B cell (primary cell): ENCODE measurements around the gene IL1R2. TPM values are rescaled to one million over a fixed set of nuclear protein-coding genes. Genes with fewer than 3 reads are reported as not detected.

Source experiments
- ATAC-seq: fragments of 200-7000 bp; cut with Tn5 transposase; one replicate; pipeline ENCODE4 v1.10.0; 2021; ENCODE audit warnings: low read depth, mild to moderate bottlenecking, moderate number of reproducible peaks, moderate library complexity
- CTCF ChIA-PET: fragments of 350-600 bp; sonication (Branson Sonifier 250); formaldehyde crosslinking; loops from one replicate; lab custom pipeline; 2021; ENCODE audit warnings: antibody characterized with exemption, inconsistent platforms; lab: Charles Lee
- POLR2A ChIA-PET: fragments of 350-600 bp; sonication (Branson Sonifier 250); formaldehyde crosslinking; loops from one replicate; lab custom pipeline; 2021; ENCODE audit warnings: antibody characterized with exemption; lab: Charles Lee
- DNase-seq: peaks from one replicate; pipeline ENCODE4 v3.0.0; 2013
- H2AFZ ChIP-seq: 2 replicates; pipeline ENCODE4 v1.6.1; 2012; ENCODE audit warnings: mild to moderate bottlenecking, low read depth, low read length; ENCODE audit not compliant: insufficient read depth, poor library complexity, severe bottlenecking
- H3K27ac ChIP-seq, 2 donors: 1 replicate in 1 of 2; 2 replicates in 1 of 2; pipeline ENCODE4 v1.5.1; 2012 to 2013; ENCODE audit warnings: low read length in 2 of 2, mild to moderate bottlenecking in 2 of 2, moderate library complexity in 1 of 2
- H3K27me3 ChIP-seq, 4 experiments: fragments of 200-600 bp in 1 of 4; sonication (generic) in 1 of 4; replicated peaks in 1 of 4; 1 replicate in 2 of 4; 2 replicates in 2 of 4; pipeline versions ENCODE4 v1.6.1 to v1.7.0; 2013 to 2016; ENCODE audit warnings: low read length in 3 of 4, mild to moderate bottlenecking in 2 of 4, mixed read lengths in 1 of 4, moderate library complexity in 1 of 4; ENCODE audit not compliant: insufficient read depth in 4 of 4, control insufficient read depth in 3 of 4; ENCODE audit errors: control extremely low read depth in 1 of 4
- H3K36me3 ChIP-seq, 2 experiments: replicated peaks in 1 of 2; 1 replicate in 1 of 2; 2 replicates in 1 of 2; pipeline versions ENCODE4 v1.6.1 to v1.7.1; 2013; ENCODE audit warnings: low read length in 1 of 2; ENCODE audit not compliant: insufficient read depth in 2 of 2, control insufficient read depth in 1 of 2; ENCODE audit errors: control extremely low read depth in 1 of 2, extremely low read depth in 1 of 2
- H3K4me1 ChIP-seq, 2 donors: fragments of 200-600 bp in 1 of 2; sonication (generic) in 1 of 2; 1 replicate in 1 of 2; 2 replicates in 1 of 2; pipeline versions ENCODE4 v1.5.1 to v1.6.1; 2013 to 2017; ENCODE audit warnings: low read length in 2 of 2; ENCODE audit not compliant: control insufficient read depth in 2 of 2, insufficient read depth in 2 of 2
- H3K4me2 ChIP-seq: replicated peaks from 2 replicates; pipeline ENCODE3; 2012; ENCODE audit warnings: mild to moderate bottlenecking, low read depth, low read length; ENCODE audit not compliant: poor library complexity, severe bottlenecking
- H3K4me3 ChIP-seq, 5 experiments: fragments of 200-600 bp in 1 of 5; sonication (generic) in 1 of 5; 1 replicate in 3 of 5; 2 replicates in 2 of 5; pipeline versions ENCODE4 v1.5.1 to v1.7.0; 2011 to 2016; ENCODE audit warnings: low read length in 4 of 5, mild to moderate bottlenecking in 4 of 5, low read depth in 2 of 5, control low read depth in 1 of 5, moderate library complexity in 1 of 5; ENCODE audit not compliant: insufficient read depth in 1 of 5; ENCODE audit errors: control extremely low read depth in 1 of 5, extremely low read depth in 1 of 5
- H3K79me2 ChIP-seq: fragments of 200-600 bp; sonication (generic); one replicate; pipeline ENCODE4 v1.6.0; 2016; ENCODE audit warnings: low read length; ENCODE audit not compliant: control insufficient read depth, insufficient read depth
- H3K9ac ChIP-seq: fragments of 200-600 bp; sonication (generic); 2 replicates; pipeline ENCODE4 v1.6.1; 2017; ENCODE audit warnings: mild to moderate bottlenecking, low read length, moderate library complexity
- H3K9me3 ChIP-seq, 3 donors: one replicate each; pipeline versions ENCODE4 v1.6.1 to v1.7.1; 2013; ENCODE audit warnings: low read length in 2 of 3; ENCODE audit not compliant: control insufficient read depth in 2 of 3, insufficient read depth in 1 of 3; ENCODE audit errors: control extremely low read depth in 1 of 3
- H4K20me1 ChIP-seq: 2 replicates; pipeline ENCODE4 v1.6.0; 2012; ENCODE audit warnings: mild to moderate bottlenecking, low read length; ENCODE audit not compliant: insufficient read depth, control insufficient read depth, poor library complexity, severe bottlenecking
- H3K27ac Mint-ChIP-seq: one replicate; pipeline ENCODE4 v1.8.0; 2021; ENCODE audit warnings: mixed read lengths
- H3K27me3 Mint-ChIP-seq: one replicate; pipeline ENCODE4 v1.8.0; 2021; ENCODE audit warnings: mixed read lengths
- H3K4me1 Mint-ChIP-seq: one replicate; pipeline ENCODE4 v1.8.0; 2021; ENCODE audit warnings: mixed read lengths
- H3K4me3 Mint-ChIP-seq: one replicate; pipeline ENCODE4 v1.8.0; 2021; ENCODE audit warnings: mixed read lengths
- H3K9me3 Mint-ChIP-seq: one replicate; pipeline ENCODE4 v1.8.0; 2022; ENCODE audit warnings: mixed read lengths; ENCODE audit not compliant: insufficient read depth
- EZH2 ChIP-seq: IDR thresholded peaks from 2 replicates; pipeline ENCODE4 v1.6.1; 2012; ENCODE audit warnings: borderline replicate concordance, low read depth, mild to moderate bottlenecking, moderate library complexity, low read length; ENCODE audit not compliant: insufficient read depth, poor library complexity, severe bottlenecking
- WGBS: methylation state at CpG from one replicate; pipeline ENCODE4 v1.1.5; 2013; ENCODE audit warnings: missing lambda C conversion rate; ENCODE audit not compliant: insufficient coverage; 5-methylcytosine and 5-hydroxymethylcytosine counted together
- intact Hi-C: fragments of 100-400 bp; cut with micrococcal nuclease; formaldehyde crosslinking; loops from one replicate; pipeline ENCODE4 v1.10.0; 2022
- polyA plus RNA-seq: library from polyadenylated mRNA; depleted of rRNA; stranded (reverse); fragments of >200 nt; gene quantifications from 2 replicates; pipeline ENCODE4 v1.2.3, GENCODE V29; 2012
- total RNA-seq, 2 donors: library from RNA; stranded (reverse); fragments of 120-200 nt in 1 of 2; gene quantifications; 1 replicate in 1 of 2; 2 replicates in 1 of 2; pipeline versions ENCODE4 v1.2.3 to v1.2.4, GENCODE V29; 2013 to 2022
- TF ChIP-seq, protein P1 (sequence below): fragments of 200-600 bp; IDR thresholded peaks from one replicate; pipeline ENCODE4 v1.8.0; 2022; ENCODE audit warnings: antibody characterized with exemption, mild to moderate bottlenecking

The IL1R2 gene
- total and polyA plus RNA-seq, 2 donors (not counting 1 experiment from before 2014, with no cell fraction given) = not detected

GRCh38 chr2:102056079-102056581, 64.4 kb downstream of the IL1R2 start:
- no peak overlapping the region for H3K4me2 ChIP-seq
- CTCF ChIA-PET = interaction anchor here (1.4 kb wide), 1 partner anchor 185 kb away, joined by 7 read pairs; no protein-coding TSS in a partner anchor
- ATAC-seq = no peak

More at GRCh38 chr2:102056079-102056581, 64.4 kb downstream of the IL1R2 start:
- Mint-ChIP-seq H3K4me1 (no peaks in the 10 kb centered on the region), H3K4me3 (no peak overlapping the region), H3K9me3 (no peaks in the 10 kb centered on the region), H3K27me3 (peaks cover 11% of the 10 kb centered on the region), H3K27ac (no peak overlapping the region)
- Histone ChIP-seq H3K36me3 (no peaks in the 10 kb centered on the region), H2AFZ (no peak overlapping the region), H3K27ac (no peak overlapping the region), H3K27me3 (peaks cover 0 to 10% (median 1%) of the 10 kb centered on the region in 4 experiments), H3K9ac (no peak overlapping the region), H4K20me1 (no peaks in the 10 kb centered on the region), H3K4me3 (no peak overlapping the region), H3K79me2 (no peaks in the 10 kb centered on the region), H3K9me3 (peaks cover 0 to 5% (median 0%) of the 10 kb centered on the region in 3 donors), H3K4me1 (no peaks in the 10 kb centered on the region)
- DNase-seq = no peak
- intact Hi-C loops = no loop called here
- 100% methylated on average over 1 of the region's 3 CpGs for WGBS
- no peak for TF ChIP-seq EZH2
- TF ChIP-seq, protein P1, sequence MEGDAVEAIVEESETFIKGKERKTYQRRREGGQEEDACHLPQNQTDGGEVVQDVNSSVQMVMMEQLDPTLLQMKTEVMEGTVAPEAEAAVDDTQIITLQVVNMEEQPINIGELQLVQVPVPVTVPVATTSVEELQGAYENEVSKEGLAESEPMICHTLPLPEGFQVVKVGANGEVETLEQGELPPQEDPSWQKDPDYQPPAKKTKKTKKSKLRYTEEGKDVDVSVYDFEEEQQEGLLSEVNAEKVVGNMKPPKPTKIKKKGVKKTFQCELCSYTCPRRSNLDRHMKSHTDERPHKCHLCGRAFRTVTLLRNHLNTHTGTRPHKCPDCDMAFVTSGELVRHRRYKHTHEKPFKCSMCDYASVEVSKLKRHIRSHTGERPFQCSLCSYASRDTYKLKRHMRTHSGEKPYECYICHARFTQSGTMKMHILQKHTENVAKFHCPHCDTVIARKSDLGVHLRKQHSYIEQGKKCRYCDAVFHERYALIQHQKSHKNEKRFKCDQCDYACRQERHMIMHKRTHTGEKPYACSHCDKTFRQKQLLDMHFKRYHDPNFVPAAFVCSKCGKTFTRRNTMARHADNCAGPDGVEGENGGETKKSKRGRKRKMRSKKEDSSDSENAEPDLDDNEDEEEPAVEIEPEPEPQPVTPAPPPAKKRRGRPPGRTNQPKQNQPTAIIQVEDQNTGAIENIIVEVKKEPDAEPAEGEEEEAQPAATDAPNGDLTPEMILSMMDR = no peak
- POLR2A ChIA-PET = no interaction called here
